HL-60/S4 treated with retinoic acid at 250 ng/mL for 4 days and 3 days (cell line): ENCODE data around the gene SEL1L3.

Experiments used
- in situ Hi-C: fragments of 300-500 bp; cut with MboI; formaldehyde crosslinking; loops from 2 replicates; pipeline ENCODE4 v1.7.0; 2022; ENCODE audit warnings: low sequenced_read_pairs

The SEL1L3 gene

DNA sequence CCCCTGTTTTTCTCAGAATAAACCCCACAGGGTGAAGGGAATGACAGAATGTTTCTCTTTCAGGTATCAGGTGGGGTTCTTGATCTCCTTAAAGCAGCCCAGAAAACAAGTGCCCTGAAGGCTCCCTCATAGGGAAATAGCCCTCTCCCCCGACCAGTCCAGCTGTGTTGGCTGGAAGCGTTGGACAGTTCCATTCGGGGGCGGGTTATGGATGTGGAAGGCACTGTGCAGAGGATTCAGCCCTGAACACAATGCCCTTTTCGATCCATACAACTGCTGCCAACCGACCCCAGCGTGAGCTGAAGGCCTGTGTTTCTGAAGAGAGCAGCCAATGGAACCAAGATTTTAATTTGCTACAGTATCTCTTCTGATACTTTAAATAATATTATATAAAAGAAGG is 41.5 kb downstream of the SEL1L3 start:
- in situ Hi-C loops, result no loop called here

GRCh38 chr4:25818876-25819275 is 43.9 kb downstream of the SEL1L3 start:
- in situ Hi-C loops, result no loop called here

GRCh38 chr4:25818371-25818871 is 44.4 kb downstream of the SEL1L3 start:
- in situ Hi-C loops, result no loop called here

DNA sequence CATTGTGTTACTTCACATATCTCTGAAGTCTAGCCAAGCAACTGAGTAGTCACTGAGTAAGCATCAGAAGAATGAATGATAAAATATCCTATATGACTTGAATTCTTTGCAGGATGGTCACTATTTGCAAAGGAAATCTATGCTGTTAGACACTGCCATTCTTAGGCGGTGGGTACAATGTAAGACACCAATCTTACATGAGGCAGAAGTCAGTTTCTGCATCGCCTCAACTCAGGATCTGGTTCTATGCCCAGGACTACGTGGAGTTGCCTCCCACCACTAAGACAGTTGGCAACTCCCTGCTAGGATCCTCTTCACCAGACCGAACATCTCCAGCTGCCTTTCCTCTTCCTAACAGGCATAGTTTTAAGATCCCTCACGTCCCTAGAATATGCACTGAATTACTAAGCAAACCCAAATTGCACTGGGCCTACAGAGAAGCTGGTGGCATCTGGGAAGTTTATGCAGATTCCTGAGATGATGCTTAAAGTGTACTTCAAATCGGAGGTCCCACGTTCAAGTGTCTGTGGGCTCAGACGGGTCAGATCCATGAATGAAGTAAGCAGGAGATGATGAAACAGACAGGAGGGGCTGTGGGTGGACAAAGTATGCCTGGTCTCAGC is 45.6 kb downstream of the SEL1L3 start:
- in situ Hi-C loops, result no loop called here

- in situ Hi-C loops, result no loop called here
Measured at GRCh38 chr4:25816591-25817058, 46.2 kb downstream of the SEL1L3 start.

DNA sequence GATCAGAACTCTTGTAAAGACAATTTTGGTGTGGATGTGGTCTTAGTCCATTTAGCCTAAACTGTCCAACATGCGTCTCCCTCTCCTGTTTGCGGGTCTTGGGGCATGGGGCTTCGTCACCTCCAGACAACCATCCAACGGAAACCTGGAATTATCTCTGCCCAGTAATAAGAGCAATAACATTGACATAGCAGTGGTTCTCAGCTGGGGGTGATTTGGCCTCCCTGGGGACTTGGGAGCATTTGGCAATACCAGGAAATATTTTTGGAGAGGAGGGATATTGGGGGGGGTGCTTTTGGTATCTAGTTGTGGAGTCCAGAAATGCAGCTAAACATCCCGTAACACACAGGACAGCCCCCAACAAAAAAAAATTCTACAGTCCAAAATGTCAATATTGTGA is 47.2 kb downstream of the SEL1L3 start:
- in situ Hi-C loops, result no loop called here

- in situ Hi-C loops, result no loop called here
Measured at GRCh38 chr4:25814301-25815136, 48.3 kb downstream of the SEL1L3 start.

GRCh38 chr4:25813448-25814106 is 49.2 kb downstream of the SEL1L3 start:
- in situ Hi-C loops, result no loop called here

GRCh38 chr4:25811841-25812240 is 50.9 kb downstream of the SEL1L3 start:
- in situ Hi-C loops, result no loop called here

DNA sequence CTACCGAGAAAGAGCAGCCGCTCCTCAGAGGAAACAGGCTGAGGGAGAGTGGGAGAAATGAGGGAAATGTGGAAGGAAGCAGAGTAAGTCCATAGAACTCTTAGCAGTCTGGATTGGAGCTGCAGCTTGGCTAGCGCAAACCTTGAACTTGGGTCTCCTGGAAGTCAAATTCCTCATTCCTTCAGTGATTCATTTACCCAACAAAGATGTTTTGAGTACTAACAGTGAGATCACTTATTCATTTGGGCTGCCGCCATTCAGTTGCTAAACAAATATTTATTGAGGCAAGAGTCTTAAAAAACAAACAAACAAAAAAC is 51.5 kb downstream of the SEL1L3 start:
- in situ Hi-C loops, result no loop called here

DNA sequence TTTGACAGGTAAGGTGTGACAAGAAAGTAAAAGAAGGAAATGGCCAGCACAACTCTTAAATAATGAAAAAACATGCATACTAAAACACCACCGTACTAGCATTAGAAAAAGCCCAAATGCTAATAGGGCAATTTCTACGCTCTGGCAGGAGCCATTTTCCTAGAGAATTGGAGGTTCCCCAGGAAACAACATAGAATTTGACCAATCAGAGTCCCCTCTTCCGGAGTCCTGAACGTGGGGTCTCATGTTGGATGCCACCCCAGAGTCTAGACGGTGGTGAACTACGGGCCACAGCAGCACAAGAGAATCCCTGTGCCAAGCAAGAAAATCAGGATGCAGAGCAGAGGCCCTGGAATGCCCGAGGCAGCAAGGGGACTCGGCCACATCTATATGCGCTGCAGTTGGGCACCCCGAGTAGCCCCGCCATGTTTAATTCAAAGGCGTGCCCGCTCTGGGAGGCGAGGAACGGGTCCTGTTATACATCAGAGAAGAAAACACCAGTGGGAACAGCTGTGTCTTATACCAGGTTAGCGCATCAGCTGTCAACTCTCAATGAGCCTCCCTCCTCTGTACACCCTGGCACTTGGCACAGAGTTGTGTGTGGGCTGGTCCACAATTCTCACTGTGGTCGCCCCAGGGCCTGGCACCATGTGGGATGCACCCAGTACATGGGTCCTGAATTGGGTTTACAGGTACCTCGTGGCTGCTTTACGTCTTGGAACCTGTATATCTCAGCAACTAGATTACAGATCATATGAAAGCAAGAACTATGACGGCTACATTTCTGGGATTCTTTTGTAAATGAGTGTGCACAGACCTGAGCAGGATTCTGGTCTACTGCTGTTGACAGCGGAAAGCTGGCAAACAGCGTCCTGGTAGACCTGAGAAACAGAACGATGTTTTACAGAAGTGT is 52.1 kb downstream of the SEL1L3 start:
- in situ Hi-C loops, result no loop called here

- in situ Hi-C loops, result no loop called here
Measured at GRCh38 chr4:25809996-25810395, 52.8 kb downstream of the SEL1L3 start.

DNA sequence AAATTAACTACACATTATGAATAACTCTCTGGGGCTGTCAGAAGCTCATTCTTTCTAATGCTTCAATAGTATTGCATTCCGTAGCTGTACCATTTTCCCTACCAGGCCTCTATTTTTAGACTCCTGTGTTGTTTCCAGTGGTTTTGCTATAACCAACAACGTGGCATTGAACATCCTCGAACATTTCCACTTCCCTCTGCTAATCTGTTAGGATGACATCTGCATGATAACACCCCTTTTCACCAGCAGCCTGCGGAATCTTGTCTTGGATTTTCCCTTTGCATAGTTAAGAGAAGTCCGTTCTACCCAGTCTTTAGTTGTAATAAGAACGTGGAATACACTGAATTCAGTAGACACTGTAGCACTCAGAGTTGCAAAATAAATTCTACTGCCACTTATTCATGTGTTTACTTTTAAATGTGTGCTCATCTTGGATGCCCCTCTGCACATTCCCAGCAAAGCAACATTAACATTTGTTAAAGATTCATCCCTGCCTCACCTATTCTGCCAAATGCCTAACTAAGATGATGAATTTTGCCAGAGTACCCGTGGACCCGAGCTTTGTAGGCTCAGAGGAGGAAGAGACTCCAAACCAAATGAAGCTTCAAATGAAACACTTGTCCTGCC is 55.6 kb downstream of the SEL1L3 start:
- in situ Hi-C loops, result no loop called here

DNA sequence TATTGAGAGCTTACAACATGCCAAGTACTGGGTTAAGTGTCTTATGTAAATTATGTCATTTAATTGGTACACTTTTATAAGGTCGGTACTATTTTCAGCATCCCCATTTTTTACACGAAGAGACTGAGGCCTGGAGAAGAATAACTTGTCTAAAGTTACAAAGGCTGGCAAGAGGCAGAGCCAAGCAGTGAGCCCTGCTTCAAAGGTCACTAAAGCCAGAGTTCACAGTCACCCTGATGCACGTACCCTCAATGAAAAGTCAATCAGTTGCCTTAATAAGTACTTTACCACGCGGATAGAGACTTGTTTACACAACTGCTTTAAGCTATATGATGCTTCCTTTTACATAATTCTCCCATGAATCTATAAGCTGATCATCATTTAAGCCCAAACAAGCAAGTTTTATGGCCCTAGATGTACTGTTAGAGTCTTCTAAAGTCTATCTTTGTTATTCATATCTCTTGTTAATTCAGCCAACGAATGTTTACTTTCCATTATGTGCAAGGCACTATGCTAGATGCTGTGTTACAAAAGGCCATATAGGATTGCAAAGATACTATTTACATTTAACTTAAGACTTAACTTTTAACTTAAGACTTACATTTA is 57.4 kb downstream of the SEL1L3 start:
- in situ Hi-C loops, result no loop called here

DNA sequence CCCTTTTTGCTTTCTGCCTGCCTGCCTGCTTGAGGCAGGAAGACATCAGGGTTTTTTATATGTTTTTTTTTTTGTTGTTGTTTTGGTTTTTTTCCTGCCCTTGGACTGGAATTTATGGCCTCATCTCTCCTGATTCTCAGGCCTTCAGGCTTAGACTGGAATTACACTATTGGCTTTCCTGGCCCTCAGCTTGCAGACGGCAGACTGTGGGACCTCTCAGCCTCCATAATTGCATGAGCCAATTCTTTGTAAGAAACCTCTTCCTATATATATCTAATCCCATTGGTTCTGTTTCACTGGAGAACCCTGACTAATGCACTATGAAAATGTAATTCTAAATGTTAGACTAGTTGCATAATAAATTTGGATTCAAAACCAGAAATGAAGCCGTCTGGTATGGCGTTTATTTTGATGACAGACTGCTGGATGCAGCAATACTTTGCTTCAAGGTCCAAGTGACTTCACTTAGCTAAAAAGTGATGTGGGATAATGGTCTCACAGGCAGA is 59.0 kb downstream of the SEL1L3 start:
- in situ Hi-C loops, result no loop called here

DNA sequence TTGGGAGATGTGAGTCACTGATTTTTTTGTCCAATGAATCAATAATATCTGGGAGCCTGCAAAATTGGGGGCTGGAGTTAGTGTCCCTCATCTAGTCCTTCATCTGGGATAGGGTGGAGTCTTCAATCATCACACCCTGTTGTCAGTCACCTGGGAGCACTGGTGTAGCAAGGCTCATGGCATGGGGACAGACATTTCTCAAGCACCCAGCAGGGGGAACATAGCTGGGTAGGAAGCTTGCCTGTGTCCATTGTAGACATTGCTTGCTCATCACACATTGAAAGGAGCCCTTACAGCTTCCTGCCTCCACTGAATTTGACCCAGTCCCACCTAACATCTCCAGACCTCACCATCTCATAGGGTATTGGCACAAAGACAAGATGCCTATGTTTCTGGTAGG is 61.2 kb downstream of the SEL1L3 start:
- in situ Hi-C loops, result no loop called here

DNA sequence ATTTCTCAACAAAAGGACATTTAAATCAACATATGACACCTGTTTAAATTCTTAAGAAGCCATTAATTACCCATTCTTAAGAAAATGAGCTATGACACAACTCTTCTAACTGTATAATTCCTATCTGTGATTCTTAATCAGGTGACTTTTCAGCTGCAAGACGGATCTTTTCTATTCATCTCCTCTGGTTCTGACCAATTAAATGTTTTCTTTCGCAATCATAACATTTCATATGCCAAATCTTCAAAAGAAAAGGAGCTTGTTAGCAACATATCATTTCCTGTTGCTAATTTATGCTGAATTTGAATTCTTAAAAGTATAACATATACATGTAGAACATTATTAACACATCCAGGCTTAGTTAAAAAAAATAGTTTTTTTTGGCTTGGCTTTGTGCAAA is 62.5 kb downstream of the SEL1L3 start:
- in situ Hi-C loops, result no loop called here

DNA sequence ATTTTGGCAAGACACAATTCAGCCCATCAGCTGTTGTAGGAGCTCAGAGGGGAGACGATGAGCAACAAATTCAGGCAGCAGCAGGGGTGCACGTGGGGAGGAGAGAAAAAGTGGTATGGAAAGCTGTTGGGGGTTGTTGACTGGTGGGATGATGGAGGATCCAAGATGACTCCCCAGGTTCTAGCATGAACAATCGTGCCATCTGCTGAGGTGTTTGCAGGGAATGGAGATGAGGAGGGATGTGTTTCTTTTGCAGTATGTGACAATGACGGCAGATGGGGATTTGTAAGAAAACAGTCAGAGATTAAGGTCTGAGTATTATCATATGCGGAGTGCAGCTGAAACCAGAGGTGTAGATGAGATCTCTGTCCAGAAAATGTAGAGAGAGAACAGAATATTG is 63.3 kb downstream of the SEL1L3 start:
- in situ Hi-C loops, result no loop called here

- in situ Hi-C loops, result no loop called here
Measured at GRCh38 chr4:25797136-25797535, 65.7 kb downstream of the SEL1L3 start.
